ENCODE measurements around the gene FRZB. TPM values are rescaled to one million over a fixed set of nuclear protein-coding genes. Genes with fewer than 3 reads are reported as not detected.

FRZB gene
- total RNA-seq, 1 experiment from 2014 or later = 1.9 TPM

DNA sequence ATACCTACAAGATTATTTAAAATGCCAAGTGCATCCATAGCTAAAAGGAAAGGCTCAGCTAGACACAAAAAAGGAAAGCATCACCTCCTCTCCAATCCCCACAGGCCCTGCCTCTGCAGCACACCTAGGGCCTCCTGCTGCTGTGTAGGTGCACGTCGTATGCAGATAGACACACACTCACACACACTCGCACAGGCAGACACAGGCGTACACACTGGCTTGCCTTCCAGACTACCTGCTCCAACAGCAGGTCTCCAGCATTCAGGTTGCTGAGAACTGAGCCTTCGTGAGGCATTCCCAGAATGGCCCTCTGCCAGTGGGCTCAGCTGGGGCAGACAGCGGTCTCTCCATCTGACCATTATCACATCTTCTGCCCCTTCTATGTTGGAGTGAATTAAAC lies 35.3 kb upstream of the FRZB start:
- CTCF ChIA-PET = interaction anchor here (1.0 kb wide), 1 partner anchor 139 kb away, joined by 3 read pairs; no protein-coding TSS in a partner anchor
- Mint-ChIP-seq H3K9me3 (no peaks in the 10 kb centered on the region; the same call in none of the 2 replicates), H3K4me1 (peaks cover 8% of the 10 kb centered on the region), H3K27ac (no peak overlapping the region), H3K4me3 (no peak overlapping the region), H3K36me3 (peaks cover 6% of the 10 kb centered on the region), H3K27me3 (ENCODE audit: low read depth) (no peaks in the 10 kb centered on the region)
- TF ChIP-seq, protein P1, sequence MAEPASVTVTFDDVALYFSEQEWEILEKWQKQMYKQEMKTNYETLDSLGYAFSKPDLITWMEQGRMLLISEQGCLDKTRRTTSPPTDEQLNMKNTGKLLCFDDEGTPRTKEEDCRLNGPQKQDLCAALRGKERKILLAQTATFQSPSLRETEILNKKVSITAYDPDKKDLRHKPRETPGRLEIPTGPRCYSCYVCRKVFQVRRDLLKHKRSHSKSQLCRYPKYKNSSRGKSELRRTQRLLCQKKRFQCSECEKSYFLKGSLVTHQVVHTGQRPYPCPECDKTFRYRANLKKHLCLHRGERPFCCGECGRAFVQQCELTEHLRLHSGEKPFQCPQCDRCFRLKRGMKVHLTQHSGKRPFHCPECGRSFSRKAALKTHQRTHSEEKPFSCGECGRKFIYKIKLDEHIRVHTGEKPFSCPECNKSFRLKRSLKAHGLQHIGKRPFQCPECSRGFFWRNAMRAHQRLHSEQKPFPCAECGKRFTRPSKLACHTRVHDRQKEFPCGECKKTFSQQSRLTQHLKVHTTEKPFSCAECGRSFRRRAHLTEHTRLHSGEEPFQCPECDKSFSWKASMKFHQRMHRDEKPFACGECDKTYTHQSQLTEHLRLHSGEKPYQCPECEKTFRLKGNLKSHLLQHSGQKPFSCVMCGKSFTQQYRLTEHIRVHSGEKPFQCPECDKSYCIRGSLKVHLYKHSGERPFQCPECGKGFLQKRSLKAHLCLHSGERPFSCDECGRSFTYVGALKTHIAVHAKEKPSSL (CRISPR knock-in tag; conservative IDR thresholded peaks at IDR 0.05) = no peak
- TF ChIP-seq, protein P2, sequence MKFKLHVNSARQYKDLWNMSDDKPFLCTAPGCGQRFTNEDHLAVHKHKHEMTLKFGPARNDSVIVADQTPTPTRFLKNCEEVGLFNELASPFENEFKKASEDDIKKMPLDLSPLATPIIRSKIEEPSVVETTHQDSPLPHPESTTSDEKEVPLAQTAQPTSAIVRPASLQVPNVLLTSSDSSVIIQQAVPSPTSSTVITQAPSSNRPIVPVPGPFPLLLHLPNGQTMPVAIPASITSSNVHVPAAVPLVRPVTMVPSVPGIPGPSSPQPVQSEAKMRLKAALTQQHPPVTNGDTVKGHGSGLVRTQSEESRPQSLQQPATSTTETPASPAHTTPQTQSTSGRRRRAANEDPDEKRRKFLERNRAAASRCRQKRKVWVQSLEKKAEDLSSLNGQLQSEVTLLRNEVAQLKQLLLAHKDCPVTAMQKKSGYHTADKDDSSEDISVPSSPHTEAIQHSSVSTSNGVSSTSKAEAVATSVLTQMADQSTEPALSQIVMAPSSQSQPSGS (CRISPR knock-in tag; IDR thresholded peaks at IDR 0.05; ENCODE audit: borderline replicate concordance, low read depth) = no peak
- TF ChIP-seq MXD4 (CRISPR knock-in tag; IDR thresholded peaks at IDR 0.05; ENCODE audit: borderline replicate concordance) (no peak), MYBL2 (CRISPR knock-in tag; IDR thresholded peaks at IDR 0.05) (no peak), ZNF671 (CRISPR knock-in tag; IDR thresholded peaks at IDR 0.05) (no peak), TEAD4 (CRISPR knock-in tag; IDR thresholded peaks at IDR 0.05) (no peak), GTF2I (CRISPR knock-in tag; conservative IDR thresholded peaks at IDR 0.05) (no peak), SMAD4 (CRISPR knock-in tag; IDR thresholded peaks at IDR 0.05) (no peak), ETV6 (CRISPR knock-in tag; IDR thresholded peaks at IDR 0.05) (no peak)
- TF ChIP-seq, protein P3, sequence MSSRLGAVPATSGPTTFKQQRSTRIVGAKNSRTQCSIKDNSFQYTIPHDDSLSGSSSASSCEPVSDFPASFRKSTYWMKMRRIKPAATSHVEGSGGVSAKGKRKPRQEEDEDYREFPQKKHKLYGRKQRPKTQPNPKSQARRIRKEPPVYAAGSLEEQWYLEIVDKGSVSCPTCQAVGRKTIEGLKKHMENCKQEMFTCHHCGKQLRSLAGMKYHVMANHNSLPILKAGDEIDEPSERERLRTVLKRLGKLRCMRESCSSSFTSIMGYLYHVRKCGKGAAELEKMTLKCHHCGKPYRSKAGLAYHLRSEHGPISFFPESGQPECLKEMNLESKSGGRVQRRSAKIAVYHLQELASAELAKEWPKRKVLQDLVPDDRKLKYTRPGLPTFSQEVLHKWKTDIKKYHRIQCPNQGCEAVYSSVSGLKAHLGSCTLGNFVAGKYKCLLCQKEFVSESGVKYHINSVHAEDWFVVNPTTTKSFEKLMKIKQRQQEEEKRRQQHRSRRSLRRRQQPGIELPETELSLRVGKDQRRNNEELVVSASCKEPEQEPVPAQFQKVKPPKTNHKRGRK (CRISPR knock-in tag; IDR thresholded peaks at IDR 0.05; ENCODE audit: borderline replicate concordance) = no peak
- TF ChIP-seq, protein P4, sequence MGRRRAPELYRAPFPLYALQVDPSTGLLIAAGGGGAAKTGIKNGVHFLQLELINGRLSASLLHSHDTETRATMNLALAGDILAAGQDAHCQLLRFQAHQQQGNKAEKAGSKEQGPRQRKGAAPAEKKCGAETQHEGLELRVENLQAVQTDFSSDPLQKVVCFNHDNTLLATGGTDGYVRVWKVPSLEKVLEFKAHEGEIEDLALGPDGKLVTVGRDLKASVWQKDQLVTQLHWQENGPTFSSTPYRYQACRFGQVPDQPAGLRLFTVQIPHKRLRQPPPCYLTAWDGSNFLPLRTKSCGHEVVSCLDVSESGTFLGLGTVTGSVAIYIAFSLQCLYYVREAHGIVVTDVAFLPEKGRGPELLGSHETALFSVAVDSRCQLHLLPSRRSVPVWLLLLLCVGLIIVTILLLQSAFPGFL (CRISPR knock-in tag; IDR thresholded peaks at IDR 0.05; ENCODE audit: borderline replicate concordance) = no peak
- DNase-seq (ENCODE audit: low spot score) = no peak
- POLR2A ChIA-PET = no interaction called here
- ATAC-seq = peak; percentile 36; the same call in 1 of the 2 replicates

DNA sequence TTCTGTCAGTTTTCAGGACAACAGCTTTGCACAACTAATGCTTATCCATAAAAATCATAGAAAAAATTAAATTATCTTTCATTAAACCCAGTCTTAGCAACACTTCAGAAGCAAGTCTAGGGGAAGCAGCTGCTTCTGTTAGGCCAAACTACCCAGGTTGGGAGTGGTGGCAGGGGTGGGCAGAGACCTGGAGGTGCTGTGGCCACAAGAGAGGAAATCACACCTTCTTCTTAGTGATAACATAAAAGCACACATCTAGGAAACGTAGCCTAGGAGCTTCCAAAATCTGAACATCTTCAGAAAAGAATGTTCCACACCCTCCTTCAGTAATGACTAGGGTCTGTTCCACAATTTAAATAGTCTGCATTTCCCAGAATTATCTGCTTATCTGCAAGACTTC lies 32.3 kb upstream of the FRZB start:
- CTCF ChIA-PET = interaction anchor here (0.9 to 2.0 kb wide), 4 partner anchors 28 to 136 kb away, joined by 3 to 5 read pairs (median 3); no protein-coding TSS in a partner anchor
- ATAC-seq = no peak
- Mint-ChIP-seq H3K27me3 (ENCODE audit: low read depth) (no peaks in the 10 kb centered on the region), H3K9me3 (peaks cover 5% of the 10 kb centered on the region; the same call in 1 of the 2 replicates), H3K4me3 (no peak overlapping the region), H3K36me3 (no peaks in the 10 kb centered on the region), H3K4me1 (no peaks in the 10 kb centered on the region), H3K27ac (no peak overlapping the region)
- POLR2A ChIA-PET = no interaction called here
- no peak for DNase-seq (ENCODE audit: low spot score)
- TF ChIP-seq ZNF396 (CRISPR knock-in tag; IDR thresholded peaks at IDR 0.05; ENCODE audit: borderline replicate concordance) = no peak
- no peak for TF ChIP-seq NR2C2 (CRISPR knock-in tag; IDR thresholded peaks at IDR 0.05)
- no peak for TF ChIP-seq ZNF232 (CRISPR knock-in tag; IDR thresholded peaks at IDR 0.05)
- TF ChIP-seq MXD4 (CRISPR knock-in tag; IDR thresholded peaks at IDR 0.05; ENCODE audit: borderline replicate concordance) = no peak
- TF ChIP-seq ZNF416 (CRISPR knock-in tag; IDR thresholded peaks at IDR 0.05) = no peak
- TF ChIP-seq, protein P5, sequence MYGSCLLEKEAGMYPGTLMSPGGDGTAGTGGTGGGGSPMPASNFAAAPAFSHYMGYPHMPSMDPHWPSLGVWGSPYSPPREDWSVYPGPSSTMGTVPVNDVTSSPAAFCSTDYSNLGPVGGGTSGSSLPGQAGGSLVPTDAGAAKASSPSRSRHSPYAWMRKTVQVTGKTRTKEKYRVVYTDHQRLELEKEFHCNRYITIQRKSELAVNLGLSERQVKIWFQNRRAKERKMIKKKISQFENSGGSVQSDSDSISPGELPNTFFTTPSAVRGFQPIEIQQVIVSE (CRISPR knock-in tag; IDR thresholded peaks at IDR 0.05; ENCODE audit: borderline replicate concordance) = no peak
- no peak for TF ChIP-seq CBFB (CRISPR knock-in tag; IDR thresholded peaks at IDR 0.05; ENCODE audit: low read depth)
- TF ChIP-seq, protein P1 (CRISPR knock-in tag; conservative IDR thresholded peaks at IDR 0.05) = no peak
- TF ChIP-seq, protein P6, sequence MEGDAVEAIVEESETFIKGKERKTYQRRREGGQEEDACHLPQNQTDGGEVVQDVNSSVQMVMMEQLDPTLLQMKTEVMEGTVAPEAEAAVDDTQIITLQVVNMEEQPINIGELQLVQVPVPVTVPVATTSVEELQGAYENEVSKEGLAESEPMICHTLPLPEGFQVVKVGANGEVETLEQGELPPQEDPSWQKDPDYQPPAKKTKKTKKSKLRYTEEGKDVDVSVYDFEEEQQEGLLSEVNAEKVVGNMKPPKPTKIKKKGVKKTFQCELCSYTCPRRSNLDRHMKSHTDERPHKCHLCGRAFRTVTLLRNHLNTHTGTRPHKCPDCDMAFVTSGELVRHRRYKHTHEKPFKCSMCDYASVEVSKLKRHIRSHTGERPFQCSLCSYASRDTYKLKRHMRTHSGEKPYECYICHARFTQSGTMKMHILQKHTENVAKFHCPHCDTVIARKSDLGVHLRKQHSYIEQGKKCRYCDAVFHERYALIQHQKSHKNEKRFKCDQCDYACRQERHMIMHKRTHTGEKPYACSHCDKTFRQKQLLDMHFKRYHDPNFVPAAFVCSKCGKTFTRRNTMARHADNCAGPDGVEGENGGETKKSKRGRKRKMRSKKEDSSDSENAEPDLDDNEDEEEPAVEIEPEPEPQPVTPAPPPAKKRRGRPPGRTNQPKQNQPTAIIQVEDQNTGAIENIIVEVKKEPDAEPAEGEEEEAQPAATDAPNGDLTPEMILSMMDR (IDR thresholded peaks at IDR 0.05) = no peak
- TF ChIP-seq CREM (CRISPR knock-in tag; IDR thresholded peaks at IDR 0.05) = no peak
